Measurements from ENCODE around the gene CR2. TPM values are rescaled to one million over a fixed set of nuclear protein-coding genes. Genes with fewer than 3 reads are reported as not detected.

The CR2 gene
- total RNA-seq, 4 donors from 2014 or later, result not detected

- peaks cover 0 to 22% (median 0%) of the 10 kb centered on the region in 4 donors for H3K27me3 ChIP-seq
- intact Hi-C loops (cut with DNase I), result no loop called here
- H3K9me3 ChIP-seq, result no peaks in the 10 kb centered on the region
- no peak overlapping the region for H3K4me3 ChIP-seq
- no peak for DNase-seq
- H3K27ac ChIP-seq, result no peak overlapping the region
- 80 to 92% methylated on average over 1 of the region's 1 CpG for WGBS, 2 donors
- no peaks in the 10 kb centered on the region for H3K36me3 ChIP-seq
- no peaks in the 10 kb centered on the region for H3K4me1 ChIP-seq
- TF ChIP-seq, protein P1, sequence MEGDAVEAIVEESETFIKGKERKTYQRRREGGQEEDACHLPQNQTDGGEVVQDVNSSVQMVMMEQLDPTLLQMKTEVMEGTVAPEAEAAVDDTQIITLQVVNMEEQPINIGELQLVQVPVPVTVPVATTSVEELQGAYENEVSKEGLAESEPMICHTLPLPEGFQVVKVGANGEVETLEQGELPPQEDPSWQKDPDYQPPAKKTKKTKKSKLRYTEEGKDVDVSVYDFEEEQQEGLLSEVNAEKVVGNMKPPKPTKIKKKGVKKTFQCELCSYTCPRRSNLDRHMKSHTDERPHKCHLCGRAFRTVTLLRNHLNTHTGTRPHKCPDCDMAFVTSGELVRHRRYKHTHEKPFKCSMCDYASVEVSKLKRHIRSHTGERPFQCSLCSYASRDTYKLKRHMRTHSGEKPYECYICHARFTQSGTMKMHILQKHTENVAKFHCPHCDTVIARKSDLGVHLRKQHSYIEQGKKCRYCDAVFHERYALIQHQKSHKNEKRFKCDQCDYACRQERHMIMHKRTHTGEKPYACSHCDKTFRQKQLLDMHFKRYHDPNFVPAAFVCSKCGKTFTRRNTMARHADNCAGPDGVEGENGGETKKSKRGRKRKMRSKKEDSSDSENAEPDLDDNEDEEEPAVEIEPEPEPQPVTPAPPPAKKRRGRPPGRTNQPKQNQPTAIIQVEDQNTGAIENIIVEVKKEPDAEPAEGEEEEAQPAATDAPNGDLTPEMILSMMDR (IDR thresholded peaks at IDR 0.05), result no peak
- no peak for TF ChIP-seq POLR2A (IDR thresholded peaks at IDR 0.05)
Observed at GRCh38 chr1:207461649-207462048, 7.5 kb downstream of the CR2 start.

GRCh38 chr1:207462535-207462934 lies 8.4 kb downstream of the CR2 start:
- Histone ChIP-seq H3K9me3 (no peaks in the 10 kb centered on the region), H3K27ac (no peak overlapping the region), H3K4me1 (no peaks in the 10 kb centered on the region), H3K36me3 (no peaks in the 10 kb centered on the region), H3K4me3 (no peak overlapping the region), H3K27me3 (peaks cover 0 to 21% (median 0%) of the 10 kb centered on the region in 4 donors)
- intact Hi-C loops (cut with DNase I), result no loop called here
- DNase-seq, result no peak
- TF ChIP-seq POLR2A (IDR thresholded peaks at IDR 0.05), result no peak
- TF ChIP-seq, protein P1 (IDR thresholded peaks at IDR 0.05), result no peak

GRCh38 chr1:207463021-207463420 lies 8.9 kb downstream of the CR2 start:
- no peak for TF ChIP-seq POLR2A (IDR thresholded peaks at IDR 0.05)
- TF ChIP-seq, protein P1 (IDR thresholded peaks at IDR 0.05), result no peak

DNA sequence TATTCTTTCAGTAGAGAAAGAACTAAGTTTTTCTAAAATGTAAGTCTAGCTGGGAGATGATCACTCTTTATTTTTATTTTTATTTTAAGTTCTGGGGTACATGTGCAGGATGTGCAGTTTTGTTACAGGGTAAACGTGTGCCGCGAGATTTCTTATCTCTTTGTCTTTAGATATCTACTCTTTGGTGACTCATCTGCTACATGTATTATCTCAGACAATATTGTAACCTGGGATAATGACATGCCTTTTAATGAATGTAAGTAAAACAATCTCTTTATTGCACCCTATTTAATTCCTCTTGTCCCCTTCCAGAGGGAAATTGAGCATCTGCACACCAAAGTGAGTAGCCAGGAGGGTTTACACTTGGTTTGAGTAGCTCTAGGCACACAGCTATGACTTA lies 9.4 kb downstream of the CR2 start:
- 78 to 82% methylated on average over 3 of the region's 3 CpGs for WGBS, 2 donors

More at GRCh38 chr1:207463021-207463420, 8.9 kb downstream of the CR2 start:
- DNase-seq, result no peak
- Histone ChIP-seq H3K4me3 (no peak overlapping the region), H3K4me1 (no peaks in the 10 kb centered on the region), H3K27me3 (peaks cover 0 to 24% (median 0%) of the 10 kb centered on the region in 4 donors), H3K36me3 (no peaks in the 10 kb centered on the region), H3K27ac (no peak overlapping the region), H3K9me3 (no peaks in the 10 kb centered on the region)
- intact Hi-C loops (cut with DNase I), result no loop called here

GRCh38 chr1:207470927-207471326 lies 16.8 kb downstream of the CR2 start:
- WGBS, 2 donors, result 85 to 86% methylated on average over 2 of the region's 2 CpGs
- Histone ChIP-seq H3K36me3 (no peaks in the 10 kb centered on the region), H3K27me3 (peaks cover 0 to 41% (median 0%) of the 10 kb centered on the region in 4 donors), H3K9me3 (no peaks in the 10 kb centered on the region), H3K4me1 (no peaks in the 10 kb centered on the region), H3K4me3 (no peak overlapping the region), H3K27ac (no peak overlapping the region)
- DNase-seq, result no peak
- TF ChIP-seq, protein P1 (IDR thresholded peaks at IDR 0.05), result no peak
- no peak for TF ChIP-seq POLR2A (IDR thresholded peaks at IDR 0.05)
- intact Hi-C loops (cut with DNase I), result no loop called here

More for the DNA sequence above, 9.4 kb downstream of the CR2 start:
- no peak for DNase-seq
- Histone ChIP-seq H3K9me3 (no peaks in the 10 kb centered on the region), H3K27ac (no peak overlapping the region), H3K36me3 (no peaks in the 10 kb centered on the region), H3K4me3 (no peak overlapping the region), H3K4me1 (no peaks in the 10 kb centered on the region), H3K27me3 (peaks cover 0 to 24% (median 0%) of the 10 kb centered on the region in 4 donors)
- TF ChIP-seq, protein P1 (IDR thresholded peaks at IDR 0.05), result no peak
- TF ChIP-seq POLR2A (IDR thresholded peaks at IDR 0.05), result no peak
- intact Hi-C loops (cut with DNase I), result no loop called here
